Ureter (tissue), 1 donor: ENCODE data around the gene ACAD10. TPM values are rescaled to one million over a fixed set of nuclear protein-coding genes. Genes with fewer than 3 reads are reported as not detected.

Source experiments
- total RNA-seq: library from RNA; stranded (reverse); gene quantifications from one replicate; pipeline ENCODE4 v1.2.4, GENCODE V29; 2023
- donor health status: DM: yes; HTN: yes; CAD: no.

Gene ACAD10
- total RNA-seq, 1 donor from 2014 or later: 43.6 TPM

Other genes with a start within 250 kb of the ACAD10 start
- 120 TPM for gene ATXN2, start 86.7 kb upstream of the ACAD10 start, total RNA-seq
- gene BRAP, start 97 bp upstream of the ACAD10 start, total RNA-seq: 20.7 TPM
- 66.9 TPM for gene ALDH2, start 80.9 kb downstream of the ACAD10 start, total RNA-seq
- gene MAPKAPK5, start 156.2 kb downstream of the ACAD10 start, total RNA-seq: 68.3 TPM